Tibial nerve (tissue), 4 donors: ENCODE data around the gene NPSR1. TPM values are rescaled to one million over a fixed set of nuclear protein-coding genes. Genes with fewer than 3 reads are reported as not detected.

Experiments
- DNase-seq, 2 donors: peaks; one replicate each; pipeline ENCODE4 v3.0.0-alpha.2; 2019; ENCODE audit warnings: low spot score in 2 of 2
- H3K27ac ChIP-seq, 4 donors: fragments of 200-600 bp; sonication (generic) in 3 of 4; one replicate each; pipeline ENCODE4 v1.5.1; 2017 to 2019; ENCODE audit warnings: mild to moderate bottlenecking in 1 of 4
- H3K27me3 ChIP-seq, 2 donors: fragments of 200-600 bp; sonication (generic) in 1 of 2; one replicate each; pipeline versions ENCODE4 v1.5.1 to v1.6.0; 2017 to 2019
- H3K36me3 ChIP-seq, 3 donors: fragments of 200-600 bp; sonication (generic); one replicate each; pipeline ENCODE4 v1.5.1; 2018 to 2019
- H3K4me1 ChIP-seq, 4 donors: fragments of 200-600 bp; sonication (generic) in 3 of 4; one replicate each; pipeline ENCODE4 v1.5.1; 2017 to 2019
- H3K4me3 ChIP-seq, 4 donors: fragments of 200-600 bp; sonication (generic) in 3 of 4; one replicate each; pipeline ENCODE4 v1.5.1; 2017 to 2019; ENCODE audit warnings: mild to moderate bottlenecking in 1 of 4, moderate library complexity in 1 of 4
- H3K9me3 ChIP-seq, 4 donors: fragments of 200-600 bp; sonication (generic) in 3 of 4; one replicate each; pipeline ENCODE4 v1.5.1; 2017 to 2019
- EP300 ChIP-seq, 2 donors: sonication (generic); formaldehyde crosslinking; IDR thresholded peaks; one replicate each; pipeline ENCODE4 v1.6.1; 2017; ENCODE audit warnings: antibody characterized with exemption in 2 of 2, mild to moderate bottlenecking in 1 of 2
- POLR2A ChIP-seq, 2 donors: fragments of 450-650 bp; IDR thresholded peaks; one replicate each; pipeline ENCODE4 v1.6.1; 2017; ENCODE audit warnings: antibody characterized with exemption in 2 of 2, mild to moderate bottlenecking in 2 of 2, moderate library complexity in 2 of 2
- WGBS, 2 donors: methylation state at CpG; one replicate each; pipeline ENCODE4 v1.1.5; 2018; 5-methylcytosine and 5-hydroxymethylcytosine counted together
- total RNA-seq, 4 donors: library from RNA; depleted of rRNA; stranded (reverse); fragments of >200 nt; gene quantifications; one replicate each; pipeline ENCODE4 v1.1.0, GENCODE V29; 2016
- TF ChIP-seq, protein P1 (sequence below), 5 experiments: fragments of 200-600 bp in 3 of 5; fragments of 450-650 bp in 2 of 5; sonication (generic) in 3 of 5; IDR thresholded peaks; one replicate each; pipeline ENCODE4 v1.5.1; 2016 to 2019; ENCODE audit warnings: antibody characterized with exemption in 5 of 5, mild to moderate bottlenecking in 3 of 5, moderate library complexity in 2 of 5

NPSR1 gene
- total RNA-seq, 4 donors from 2014 or later: not detected

- DNase-seq: no peak
Observed at GRCh38 chr7:34727464-34727995, 69.5 kb downstream of the NPSR1 start.

GRCh38 chr7:34728156-34728555 is 70.1 kb downstream of the NPSR1 start:
- TF ChIP-seq, protein P1, sequence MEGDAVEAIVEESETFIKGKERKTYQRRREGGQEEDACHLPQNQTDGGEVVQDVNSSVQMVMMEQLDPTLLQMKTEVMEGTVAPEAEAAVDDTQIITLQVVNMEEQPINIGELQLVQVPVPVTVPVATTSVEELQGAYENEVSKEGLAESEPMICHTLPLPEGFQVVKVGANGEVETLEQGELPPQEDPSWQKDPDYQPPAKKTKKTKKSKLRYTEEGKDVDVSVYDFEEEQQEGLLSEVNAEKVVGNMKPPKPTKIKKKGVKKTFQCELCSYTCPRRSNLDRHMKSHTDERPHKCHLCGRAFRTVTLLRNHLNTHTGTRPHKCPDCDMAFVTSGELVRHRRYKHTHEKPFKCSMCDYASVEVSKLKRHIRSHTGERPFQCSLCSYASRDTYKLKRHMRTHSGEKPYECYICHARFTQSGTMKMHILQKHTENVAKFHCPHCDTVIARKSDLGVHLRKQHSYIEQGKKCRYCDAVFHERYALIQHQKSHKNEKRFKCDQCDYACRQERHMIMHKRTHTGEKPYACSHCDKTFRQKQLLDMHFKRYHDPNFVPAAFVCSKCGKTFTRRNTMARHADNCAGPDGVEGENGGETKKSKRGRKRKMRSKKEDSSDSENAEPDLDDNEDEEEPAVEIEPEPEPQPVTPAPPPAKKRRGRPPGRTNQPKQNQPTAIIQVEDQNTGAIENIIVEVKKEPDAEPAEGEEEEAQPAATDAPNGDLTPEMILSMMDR (IDR thresholded peaks at IDR 0.05): no peak
- TF ChIP-seq EP300 (IDR thresholded peaks at IDR 0.05): no peak
- no peak for TF ChIP-seq POLR2A (IDR thresholded peaks at IDR 0.05)
- Histone ChIP-seq H3K4me3 (no peak overlapping the region), H3K27ac (no peak overlapping the region), H3K9me3 (no peaks in the 10 kb centered on the region), H3K27me3 (no peaks in the 10 kb centered on the region), H3K36me3 (no peaks in the 10 kb centered on the region), H3K4me1 (peaks cover 0 to 7% (median 2%) of the 10 kb centered on the region in 4 donors)
- 90 to 95% methylated on average over 5 to 7 of the region's 7 CpGs for WGBS, 2 donors
- no peak for DNase-seq

More at GRCh38 chr7:34727464-34727995, 69.5 kb downstream of the NPSR1 start:
- H3K27me3 ChIP-seq: no peaks in the 10 kb centered on the region
- H3K36me3 ChIP-seq: no peaks in the 10 kb centered on the region
- no peak overlapping the region for H3K27ac ChIP-seq
- WGBS, 2 donors: 90 to 91% methylated on average over 2 of the region's 2 CpGs
- no peak overlapping the region for H3K4me3 ChIP-seq
- H3K9me3 ChIP-seq: no peaks in the 10 kb centered on the region
- TF ChIP-seq, protein P1 (IDR thresholded peaks at IDR 0.05): no peak
- TF ChIP-seq POLR2A (IDR thresholded peaks at IDR 0.05): no peak
- no peak for TF ChIP-seq EP300 (IDR thresholded peaks at IDR 0.05)
- H3K4me1 ChIP-seq: peaks cover 0 to 7% (median 2%) of the 10 kb centered on the region in 4 donors

DNA sequence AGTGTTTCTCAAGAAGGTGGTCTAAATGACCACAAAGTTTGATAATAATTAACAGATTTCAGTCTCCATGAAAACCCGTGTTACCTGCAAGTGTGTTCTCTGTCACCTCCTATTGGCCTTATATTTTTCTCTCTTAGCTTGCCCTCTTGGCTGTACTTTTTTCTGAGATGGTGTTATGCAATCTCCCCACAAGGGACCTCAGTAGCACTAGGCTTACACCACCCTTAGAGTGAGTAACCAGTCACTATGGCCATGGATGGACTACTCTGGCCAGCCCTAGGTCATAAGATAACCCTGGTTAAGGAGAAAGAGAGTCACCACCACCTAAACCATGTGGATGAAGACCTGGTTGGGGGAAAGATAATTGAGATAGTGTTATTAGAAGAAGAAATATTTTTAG is 76.8 kb downstream of the NPSR1 start:
- TF ChIP-seq EP300 (IDR thresholded peaks at IDR 0.05) (no peak), POLR2A (IDR thresholded peaks at IDR 0.05) (no peak)
- TF ChIP-seq, protein P1 (IDR thresholded peaks at IDR 0.05): no peak
- Histone ChIP-seq H3K27ac (no peak overlapping the region), H3K9me3 (no peaks in the 10 kb centered on the region), H3K4me1 (no peaks in the 10 kb centered on the region), H3K4me3 (no peak overlapping the region), H3K36me3 (no peaks in the 10 kb centered on the region), H3K27me3 (no peaks in the 10 kb centered on the region)
- 89 to 93% methylated on average over 1 of the region's 1 CpG for WGBS, 2 donors
- no peak for DNase-seq

- Histone ChIP-seq H3K9me3 (no peaks in the 10 kb centered on the region), H3K27me3 (no peaks in the 10 kb centered on the region), H3K4me1 (no peaks in the 10 kb centered on the region), H3K4me3 (no peak overlapping the region), H3K27ac (no peak overlapping the region), H3K36me3 (no peaks in the 10 kb centered on the region)
- TF ChIP-seq EP300 (IDR thresholded peaks at IDR 0.05): no peak
- 17 to 21% methylated on average over 2 of the region's 2 CpGs for WGBS, 2 donors
- no peak for DNase-seq
Observed at GRCh38 chr7:34735526-34735925, 77.5 kb downstream of the NPSR1 start.

GRCh38 chr7:34739651-34740300 is 81.8 kb downstream of the NPSR1 start:
- H3K36me3 ChIP-seq: no peaks in the 10 kb centered on the region
- H3K27me3 ChIP-seq: no peaks in the 10 kb centered on the region
- H3K4me1 ChIP-seq: no peaks in the 10 kb centered on the region
- TF ChIP-seq POLR2A (IDR thresholded peaks at IDR 0.05) (no peak), EP300 (IDR thresholded peaks at IDR 0.05) (no peak)
- TF ChIP-seq, protein P1 (IDR thresholded peaks at IDR 0.05): no peak
- H3K9me3 ChIP-seq: no peaks in the 10 kb centered on the region
- WGBS, 2 donors: 77 to 84% methylated on average over 4 to 5 of the region's 5 CpGs
- no peak overlapping the region for H3K4me3 ChIP-seq
- H3K27ac ChIP-seq: no peak overlapping the region
- no peak for DNase-seq
